GM19328 (cell line): ENCODE measurements around the gene CPAMD8.
"Not testable (repeated sequence)": the region's sequence is repeated elsewhere in the genome, so short reads cannot be mapped to it uniquely, and the experiment has no call there.

Experiments
- ATAC-seq: cut with Tn5 transposase; IDR thresholded peaks from one replicate; pipeline ENCODE4 v1.9.1; 2021; ENCODE audit warnings: mild to moderate bottlenecking, moderate library complexity; ENCODE audit not compliant: unreplicated experiment

Gene CPAMD8

GRCh38 chr19:17043744-17044143 lies 17.1 kb upstream of the CPAMD8 start:
- ATAC-seq = no peak

- ATAC-seq = no peak
Observed at GRCh38 chr19:17041976-17042375, 15.4 kb upstream of the CPAMD8 start.

- ATAC-seq = no peak
Observed at GRCh38 chr19:17037966-17038500, 11.4 kb upstream of the CPAMD8 start.

GRCh38 chr19:17037184-17037583 lies 10.6 kb upstream of the CPAMD8 start:
- no peak for ATAC-seq

- no peak for ATAC-seq
Observed at GRCh38 chr19:17036640-17037039, 10.0 kb upstream of the CPAMD8 start.

- no peak for ATAC-seq
Observed at GRCh38 chr19:17035842-17036424, 9.3 kb upstream of the CPAMD8 start.

GRCh38 chr19:17031741-17032140 lies 5.1 kb upstream of the CPAMD8 start:
- no peak for ATAC-seq

- no peak for ATAC-seq
Observed at GRCh38 chr19:17027535-17027975, 945 bp upstream of the CPAMD8 start.

GRCh38 chr19:17025991-17026658 lies 485 bp downstream of the CPAMD8 start:
- no peak for ATAC-seq

- no peak for ATAC-seq
Observed at GRCh38 chr19:17025361-17025760, 1.2 kb downstream of the CPAMD8 start.

- ATAC-seq = not testable (repeated sequence)
Observed at GRCh38 chr19:17024941-17025340, 1.7 kb downstream of the CPAMD8 start.

GRCh38 chr19:17023805-17024204 lies 2.8 kb downstream of the CPAMD8 start:
- ATAC-seq = no peak

GRCh38 chr19:17022738-17023137 lies 3.9 kb downstream of the CPAMD8 start:
- ATAC-seq = no peak

GRCh38 chr19:17021793-17022590 lies 4.6 kb downstream of the CPAMD8 start:
- ATAC-seq = no peak

- no peak for ATAC-seq
Observed at GRCh38 chr19:17021328-17021727, 5.3 kb downstream of the CPAMD8 start.

- no peak for ATAC-seq
Observed at GRCh38 chr19:17020823-17021222, 5.8 kb downstream of the CPAMD8 start.

GRCh38 chr19:17020385-17020784 lies 6.2 kb downstream of the CPAMD8 start:
- ATAC-seq = no peak

- ATAC-seq = not testable (repeated sequence)
Observed at GRCh38 chr19:17014212-17014861, 12.3 kb downstream of the CPAMD8 start.

- no peak for ATAC-seq
Observed at GRCh38 chr19:17011485-17011884, 15.1 kb downstream of the CPAMD8 start.

GRCh38 chr19:17006579-17006978 lies 20.0 kb downstream of the CPAMD8 start:
- ATAC-seq = no peak

GRCh38 chr19:17005000-17005399 lies 21.6 kb downstream of the CPAMD8 start:
- ATAC-seq = no peak
